ACC112 (cell line): ENCODE data around the gene TNFRSF21.

ENCODE experiments used
- H2AFZ ChIP-seq: fragments of 200-600 bp; sonication (generic); one replicate; pipeline ENCODE4 v1.6.0; 2017; ENCODE audit warnings: antibody characterized with exemption, low read length; ENCODE audit not compliant: unreplicated experiment
- H3K27ac ChIP-seq: fragments of 200-600 bp; sonication (generic); 2 replicates; pipeline ENCODE4 v1.5.1; 2014; ENCODE audit warnings: low read depth, mild to moderate bottlenecking, antibody characterized with exemption, low read length, moderate library complexity
- H3K27me3 ChIP-seq: fragments of 200-600 bp; sonication (generic); 2 replicates; pipeline ENCODE4 v1.6.1; 2014; ENCODE audit warnings: mild to moderate bottlenecking, antibody characterized with exemption, low read length, moderate library complexity, mixed read lengths; ENCODE audit not compliant: insufficient read depth
- H3K36me3 ChIP-seq: fragments of 200-600 bp; sonication (generic); 2 replicates; pipeline ENCODE4 v1.6.1; 2016; ENCODE audit warnings: mild to moderate bottlenecking, antibody characterized with exemption, low read length, moderate library complexity, mixed read lengths; ENCODE audit not compliant: insufficient read depth
- H3K4me1 ChIP-seq: fragments of 200-600 bp; sonication (generic); one replicate; pipeline ENCODE4 v1.6.1; 2016; ENCODE audit warnings: low read length, mixed read lengths; ENCODE audit not compliant: insufficient read depth, unreplicated experiment, control insufficient read depth
- H3K4me3 ChIP-seq: fragments of 200-600 bp; sonication (generic); 2 replicates; pipeline ENCODE4 v1.5.1; 2014; ENCODE audit warnings: mild to moderate bottlenecking, low read depth, low read length
- H3K79me2 ChIP-seq: fragments of 200-600 bp; sonication (generic); one replicate; pipeline ENCODE4 v1.6.0; 2016; ENCODE audit warnings: low read length; ENCODE audit not compliant: control insufficient read depth, unreplicated experiment, insufficient read depth

Gene TNFRSF21

GRCh38 chr6:47268572-47269187 lies 41.0 kb downstream of the TNFRSF21 start:
- Histone ChIP-seq H3K79me2 (no peaks in the 10 kb centered on the region), H2AFZ (no peak overlapping the region), H3K4me1 (no peaks in the 10 kb centered on the region), H3K4me3 (no peak overlapping the region), H3K27me3 (no peaks in the 10 kb centered on the region), H3K27ac (no peak overlapping the region), H3K36me3 (no peaks in the 10 kb centered on the region)

GRCh38 chr6:47267301-47267700 lies 42.4 kb downstream of the TNFRSF21 start:
- H3K36me3 ChIP-seq: no peaks in the 10 kb centered on the region
- no peak overlapping the region for H2AFZ ChIP-seq
- H3K4me3 ChIP-seq: no peak overlapping the region
- no peaks in the 10 kb centered on the region for H3K79me2 ChIP-seq
- no peaks in the 10 kb centered on the region for H3K27me3 ChIP-seq
- H3K4me1 ChIP-seq: peaks cover 3% of the 10 kb centered on the region
- no peak overlapping the region for H3K27ac ChIP-seq

- Histone ChIP-seq H3K79me2 (no peaks in the 10 kb centered on the region), H3K36me3 (no peaks in the 10 kb centered on the region)
These were observed 43.7 kb downstream of the TNFRSF21 start for GRCh38 chr6:47265971-47266370.

GRCh38 chr6:47264775-47265184 lies 44.9 kb downstream of the TNFRSF21 start:
- Histone ChIP-seq H3K79me2 (no peaks in the 10 kb centered on the region), H3K4me3 (no peak overlapping the region), H3K36me3 (no peaks in the 10 kb centered on the region), H2AFZ (no peak overlapping the region), H3K27me3 (no peaks in the 10 kb centered on the region), H3K27ac (no peak overlapping the region), H3K4me1 (peaks cover 12% of the 10 kb centered on the region)

More at GRCh38 chr6:47265971-47266370, 43.7 kb downstream of the TNFRSF21 start:
- Histone ChIP-seq H3K4me1 (peaks cover 12% of the 10 kb centered on the region), H3K4me3 (no peak overlapping the region), H3K27me3 (no peaks in the 10 kb centered on the region), H3K27ac (no peak overlapping the region), H2AFZ (no peak overlapping the region)

- H3K36me3 ChIP-seq: no peaks in the 10 kb centered on the region
- H3K4me1 ChIP-seq: peaks cover 12% of the 10 kb centered on the region
- no peak overlapping the region for H3K4me3 ChIP-seq
- no peak overlapping the region for H3K27ac ChIP-seq
- H2AFZ ChIP-seq: no peak overlapping the region
- no peaks in the 10 kb centered on the region for H3K79me2 ChIP-seq
- no peaks in the 10 kb centered on the region for H3K27me3 ChIP-seq
These were observed 46.4 kb downstream of the TNFRSF21 start for GRCh38 chr6:47263268-47263667.

GRCh38 chr6:47262231-47262630 lies 47.5 kb downstream of the TNFRSF21 start:
- Histone ChIP-seq H3K27ac (no peak overlapping the region), H3K4me3 (no peak overlapping the region), H3K36me3 (no peaks in the 10 kb centered on the region), H3K27me3 (no peaks in the 10 kb centered on the region), H3K4me1 (peaks cover 12% of the 10 kb centered on the region), H3K79me2 (no peaks in the 10 kb centered on the region), H2AFZ (no peak overlapping the region)

GRCh38 chr6:47261191-47261590 lies 48.5 kb downstream of the TNFRSF21 start:
- H3K4me3 ChIP-seq: no peak overlapping the region
- H3K4me1 ChIP-seq: peaks cover 12% of the 10 kb centered on the region
- peaks cover 3% of the 10 kb centered on the region; the same call in 1 of the 2 replicates for H3K36me3 ChIP-seq
- H3K27me3 ChIP-seq: no peaks in the 10 kb centered on the region
- no peak overlapping the region for H3K27ac ChIP-seq
- H2AFZ ChIP-seq: no peak overlapping the region
- no peaks in the 10 kb centered on the region for H3K79me2 ChIP-seq

- H3K4me1 ChIP-seq: peaks cover 12% of the 10 kb centered on the region
- H3K79me2 ChIP-seq: no peaks in the 10 kb centered on the region
- peaks cover 3% of the 10 kb centered on the region; the same call in 1 of the 2 replicates for H3K36me3 ChIP-seq
- H2AFZ ChIP-seq: no peak overlapping the region
- H3K4me3 ChIP-seq: no peak overlapping the region
- no peaks in the 10 kb centered on the region for H3K27me3 ChIP-seq
- H3K27ac ChIP-seq: no peak overlapping the region
These were observed 49.7 kb downstream of the TNFRSF21 start for GRCh38 chr6:47260021-47260420.

- Histone ChIP-seq H2AFZ (no peak overlapping the region), H3K79me2 (no peaks in the 10 kb centered on the region), H3K36me3 (peaks cover 3% of the 10 kb centered on the region; the same call in 1 of the 2 replicates), H3K4me3 (no peak overlapping the region), H3K27ac (no peak overlapping the region), H3K27me3 (no peaks in the 10 kb centered on the region), H3K4me1 (peaks cover 12% of the 10 kb centered on the region)
These were observed 50.9 kb downstream of the TNFRSF21 start for GRCh38 chr6:47258724-47259347.

- peaks cover 10% of the 10 kb centered on the region; the same call in 1 of the 2 replicates for H3K36me3 ChIP-seq
These were observed 52.5 kb downstream of the TNFRSF21 start for GRCh38 chr6:47256981-47257730.

More at GRCh38 chr6:47256981-47257730, 52.5 kb downstream of the TNFRSF21 start:
- Histone ChIP-seq H3K27ac (no peak overlapping the region), H3K4me3 (no peak overlapping the region), H3K27me3 (no peaks in the 10 kb centered on the region), H2AFZ (no peak overlapping the region), H3K4me1 (peaks cover 7% of the 10 kb centered on the region), H3K79me2 (no peaks in the 10 kb centered on the region)
